ENCODE data around the gene CCDC30. TPM values are rescaled to one million over a fixed set of nuclear protein-coding genes. Genes with fewer than 3 reads are reported as not detected.
"Not testable (repeated sequence)": the region's sequence is repeated elsewhere in the genome, so short reads cannot be mapped to it uniquely, and the experiment has no call there.

CCDC30 gene
- total RNA-seq, 1 experiment from 2014 or later: 0.14 TPM

DNA sequence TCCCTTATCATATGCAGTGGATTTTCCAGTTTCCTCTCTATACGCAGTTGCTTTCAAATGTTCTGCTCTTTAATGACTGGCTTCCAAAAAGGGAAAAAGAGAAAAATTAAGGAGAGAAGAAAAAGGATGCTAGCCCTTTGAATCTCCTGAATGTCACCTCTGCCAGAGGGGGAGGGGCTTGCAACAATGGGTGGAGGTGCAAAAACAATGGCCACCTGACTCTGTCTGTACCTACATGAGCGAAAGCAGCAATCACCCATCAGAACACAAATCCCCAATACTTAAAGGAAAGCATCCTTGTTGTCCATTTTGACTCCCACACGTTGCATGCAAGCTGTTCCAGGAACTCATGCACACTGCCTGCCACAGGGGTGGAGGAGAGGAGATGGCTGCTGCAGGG, 61.2 kb downstream of the CCDC30 start:
- DNase-seq (ENCODE audit: low spot score): no peak

DNA sequence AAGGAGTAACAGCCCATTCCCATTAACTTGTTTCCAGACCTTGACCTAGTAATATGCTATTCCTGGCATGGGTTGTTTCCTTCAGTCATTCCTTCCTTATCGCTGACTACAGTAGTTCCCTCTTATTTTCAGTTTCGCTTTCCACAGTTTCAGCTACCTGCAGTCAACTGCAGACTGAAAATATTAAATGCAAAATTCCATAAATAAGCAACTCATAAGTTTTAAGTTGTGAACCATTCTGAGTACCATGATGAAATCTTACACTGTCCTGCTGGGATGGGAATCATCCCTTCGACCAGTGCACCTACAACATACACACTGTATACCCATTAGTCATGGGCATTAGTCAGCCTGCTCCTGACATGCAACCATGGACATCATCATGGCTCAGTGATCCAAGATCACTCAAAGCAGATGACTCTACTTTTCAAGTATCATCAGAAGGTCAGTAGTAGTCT, 66.7 kb downstream of the CCDC30 start:
- peak; percentile 47 for DNase-seq (ENCODE audit: low spot score)

DNA sequence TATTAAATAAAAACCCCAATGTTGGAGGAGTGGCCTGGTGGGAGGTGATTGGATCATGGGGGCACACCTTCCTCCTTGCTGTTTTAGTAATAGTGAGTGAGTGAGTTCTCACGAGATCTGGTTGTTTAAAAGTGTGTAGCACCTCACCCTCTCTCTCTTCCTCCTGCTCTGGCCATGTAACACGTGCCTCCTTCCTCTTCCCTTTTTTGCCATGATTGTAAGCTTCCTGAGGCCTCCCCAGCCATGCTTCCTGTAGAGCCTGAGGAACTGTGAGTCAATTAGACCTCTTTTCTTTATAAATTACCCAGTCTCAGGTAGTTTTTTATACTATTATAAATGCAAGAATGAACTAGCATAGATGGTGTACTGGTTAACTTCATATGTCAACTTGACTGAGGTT, 68.0 kb downstream of the CCDC30 start:
- no peak for DNase-seq (ENCODE audit: low spot score)

DNA sequence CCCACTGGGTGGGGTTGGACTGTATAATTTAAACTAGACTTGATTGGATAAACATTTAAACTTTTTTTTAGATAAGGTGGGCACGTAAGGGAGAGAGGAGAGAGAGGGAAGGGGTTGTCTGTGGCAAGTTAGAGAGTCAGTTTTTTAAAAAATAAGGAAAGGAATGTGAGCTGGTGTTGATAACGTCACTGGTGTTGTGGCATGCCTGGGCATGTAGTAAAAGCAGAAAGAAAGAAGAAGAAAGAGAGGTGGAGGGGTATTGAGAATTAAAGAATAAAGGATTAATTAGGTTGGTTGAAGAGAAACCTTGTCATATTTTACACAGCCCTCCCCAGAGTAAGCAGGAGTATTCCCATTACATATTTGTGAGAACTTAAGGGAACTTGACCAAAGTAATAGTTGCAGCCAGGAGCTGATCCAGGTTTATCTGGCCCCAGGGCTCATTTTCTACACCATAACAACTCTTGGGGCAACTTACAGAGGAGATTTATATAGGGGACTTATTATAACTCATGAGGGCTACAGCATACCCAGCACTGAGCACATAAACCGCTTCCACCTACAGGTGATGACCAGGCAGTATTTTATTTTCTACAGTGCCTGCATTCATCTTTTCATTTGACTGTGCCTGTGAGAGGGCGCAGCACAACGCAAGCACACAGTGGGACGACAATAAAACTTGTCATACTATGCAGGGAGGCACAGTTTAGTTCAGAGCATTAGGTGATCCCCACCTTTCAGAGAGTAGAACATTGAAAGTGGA, 70.2 kb downstream of the CCDC30 start:
- no peak for DNase-seq (ENCODE audit: low spot score)

DNA sequence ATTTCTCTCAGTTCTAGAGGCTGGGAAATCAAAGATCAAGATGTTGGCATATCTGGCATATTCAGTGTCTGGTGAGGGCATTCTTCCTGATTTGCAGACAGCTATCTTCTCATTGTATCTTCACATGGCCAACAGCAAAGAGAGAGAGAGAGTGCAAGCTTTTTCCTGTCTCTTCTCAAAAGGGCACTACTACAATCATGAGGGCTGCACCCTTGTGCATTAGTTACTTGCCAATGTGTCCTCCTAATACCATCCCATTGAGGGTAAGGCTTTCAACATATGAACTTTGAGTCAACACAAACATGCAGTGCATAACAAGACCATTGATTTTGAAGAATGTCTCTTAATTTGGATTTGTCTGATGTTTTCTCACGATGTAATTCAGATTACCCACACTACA, 78.0 kb downstream of the CCDC30 start:
- no peak for DNase-seq (ENCODE audit: low spot score)

DNA sequence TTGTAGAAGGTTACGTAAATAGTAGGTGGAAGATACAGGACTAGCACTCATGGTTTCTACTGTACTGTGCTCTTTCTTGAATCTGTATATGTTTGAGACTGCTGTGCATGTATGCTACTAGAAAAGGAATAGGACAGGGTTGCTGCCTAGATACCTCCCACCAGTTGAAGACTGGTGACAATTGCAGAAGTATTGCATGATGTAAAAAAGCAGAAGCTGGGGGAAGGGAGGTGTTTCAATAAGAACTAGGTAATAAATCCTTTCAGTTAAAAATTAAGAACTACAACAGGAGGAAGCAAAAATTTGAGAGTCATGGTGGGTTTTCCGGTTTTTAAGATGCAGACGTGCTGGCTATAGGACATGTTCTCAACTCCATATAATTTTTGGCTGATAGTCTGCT, 88.1 kb downstream of the CCDC30 start:
- DNase-seq (ENCODE audit: low spot score): no peak

DNA sequence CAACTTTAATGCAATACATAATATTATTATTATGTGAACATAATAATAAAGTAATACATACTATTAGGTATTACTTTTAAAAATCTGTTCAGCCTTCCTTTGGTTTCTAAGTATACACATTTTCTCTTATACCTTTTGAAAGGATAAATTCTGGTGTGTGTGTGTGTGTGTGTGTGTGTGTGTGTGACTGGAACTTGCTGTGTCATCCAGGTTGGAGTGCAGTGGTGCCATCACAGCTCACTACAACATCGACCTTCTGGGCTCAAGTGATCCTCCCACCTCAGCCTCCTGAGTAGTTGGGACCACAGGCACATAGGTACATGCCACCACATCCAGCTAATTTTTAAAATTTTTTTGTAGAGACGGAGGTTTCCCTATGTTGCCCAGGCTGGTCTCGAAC, 88.5 kb downstream of the CCDC30 start:
- DNase-seq (ENCODE audit: low spot score): no peak

DNA sequence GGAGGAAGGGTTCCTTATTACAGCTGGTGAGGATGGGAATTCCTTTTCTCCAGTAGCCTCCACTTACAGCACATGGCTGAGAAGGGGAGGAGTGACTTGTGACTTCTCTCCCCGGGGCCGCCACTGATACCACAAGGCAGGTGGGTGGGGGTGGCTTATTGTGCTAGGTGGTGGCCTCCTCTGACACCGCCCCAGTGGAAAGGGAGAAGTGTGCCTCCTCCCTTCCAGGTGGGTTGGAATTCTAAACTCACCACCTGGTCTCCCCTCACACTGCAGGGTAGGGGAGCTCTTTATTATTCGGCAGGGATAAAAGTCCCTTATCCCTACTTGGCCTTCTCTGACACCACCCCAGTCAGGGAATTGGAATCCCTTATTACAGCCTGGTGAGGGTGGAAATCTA, 89.5 kb downstream of the CCDC30 start:
- no peak for DNase-seq (ENCODE audit: low spot score)

DNA sequence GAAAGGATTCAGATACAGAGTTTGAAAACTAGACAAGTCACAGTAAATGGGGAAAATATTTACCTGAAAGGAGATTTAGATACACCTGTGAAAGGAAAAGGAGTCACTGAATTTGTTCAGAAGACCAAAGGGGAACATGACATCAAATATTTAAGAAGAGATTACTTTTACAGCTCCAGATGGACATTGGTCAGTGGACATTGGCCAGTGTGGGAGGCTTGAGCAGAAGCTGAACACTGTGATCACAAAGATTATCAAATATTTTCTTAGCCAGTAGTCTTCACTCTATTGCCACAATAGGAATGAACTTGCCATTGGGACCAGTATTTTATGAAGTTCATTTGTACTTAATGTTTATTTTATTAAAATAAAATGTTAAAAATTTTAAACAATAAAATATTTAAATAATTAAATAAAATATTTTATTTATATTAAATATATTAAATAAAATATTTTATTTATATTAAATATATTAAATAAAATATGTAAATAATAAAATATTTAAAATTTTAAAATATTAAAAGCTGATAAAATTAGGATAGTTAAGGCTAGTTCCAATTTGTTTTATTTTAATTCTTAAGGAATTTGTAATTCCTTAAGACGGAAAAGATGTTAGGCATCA, 94.3 kb downstream of the CCDC30 start:
- no peak for DNase-seq (ENCODE audit: low spot score)

DNA sequence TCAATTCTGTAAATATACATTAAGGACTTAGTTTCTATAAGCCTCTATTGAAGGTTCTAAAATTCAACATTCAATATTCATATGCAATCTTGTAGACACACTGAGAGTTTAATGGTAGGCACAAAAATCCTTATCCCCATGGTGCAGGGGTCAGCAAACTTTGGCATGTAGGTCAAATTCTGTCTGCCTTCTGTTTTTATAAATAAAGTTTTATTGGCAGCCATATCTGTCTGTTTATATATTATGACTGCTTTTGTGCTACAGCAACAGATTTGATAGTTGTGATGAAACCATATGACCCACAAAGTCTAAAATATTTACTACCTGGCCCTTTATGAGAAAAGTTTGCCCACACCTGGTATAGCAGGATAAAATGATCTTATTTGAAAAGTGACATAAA, 104.0 kb downstream of the CCDC30 start:
- DNase-seq (ENCODE audit: low spot score): no peak

DNA sequence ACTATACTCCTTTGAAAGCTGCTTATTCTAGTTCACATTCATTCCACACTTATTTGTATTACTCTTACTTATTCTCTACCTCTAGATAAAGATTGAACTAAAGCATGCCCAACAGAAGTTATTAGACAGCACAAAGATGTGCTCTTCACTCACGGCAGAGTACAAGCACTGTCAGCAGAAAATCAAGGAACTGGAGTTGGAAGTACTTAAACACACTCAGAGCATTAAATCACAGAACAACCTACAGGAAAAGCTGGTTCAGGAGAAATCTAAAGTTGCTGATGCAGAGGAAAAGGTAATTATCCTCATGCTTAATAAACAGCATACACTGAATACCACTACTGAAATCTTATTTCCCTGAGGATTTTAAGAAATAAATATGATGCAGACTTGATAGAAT, 113.8 kb downstream of the CCDC30 start:
- no peak for DNase-seq (ENCODE audit: low spot score)

DNA sequence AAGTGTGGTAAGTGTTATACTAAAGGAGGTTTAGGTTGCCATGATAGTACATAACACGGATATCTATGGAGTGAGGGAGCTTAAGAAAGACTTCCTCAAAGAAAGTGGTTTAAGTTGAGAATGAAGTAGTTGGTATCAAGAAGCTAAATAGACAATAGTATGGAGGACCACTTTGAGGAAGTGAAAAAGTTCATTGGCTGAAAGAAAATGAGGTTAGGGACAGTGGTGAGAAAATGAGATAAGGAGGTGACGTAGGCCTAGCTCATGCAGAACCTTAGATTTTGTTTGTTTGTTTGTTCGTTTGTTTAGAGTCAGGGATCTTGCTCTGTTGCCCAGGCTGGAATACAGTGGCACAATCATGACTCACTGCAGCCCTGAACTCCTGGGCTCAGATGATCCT, 122.9 kb downstream of the CCDC30 start:
- no peak for DNase-seq (ENCODE audit: low spot score)

DNA sequence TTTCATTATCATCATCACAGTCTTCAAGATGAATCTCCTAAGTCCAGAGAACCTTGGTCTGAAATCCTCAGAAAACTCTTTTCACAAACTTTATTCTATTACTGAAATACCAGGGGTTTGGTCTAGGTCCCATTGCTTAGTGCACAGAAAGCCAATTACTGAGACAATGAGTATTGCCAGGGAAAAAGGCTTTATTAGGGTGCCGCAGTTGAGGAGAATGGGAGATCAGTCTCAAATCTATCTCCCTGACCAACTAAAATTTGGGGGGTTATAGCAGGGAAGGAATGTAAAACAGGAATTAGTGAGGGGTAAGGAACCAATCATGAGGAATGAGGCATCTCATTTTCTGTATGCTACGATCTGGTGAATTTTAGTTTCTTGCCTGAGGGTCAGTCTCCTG, 124.7 kb downstream of the CCDC30 start:
- no peak for DNase-seq (ENCODE audit: low spot score)

DNA sequence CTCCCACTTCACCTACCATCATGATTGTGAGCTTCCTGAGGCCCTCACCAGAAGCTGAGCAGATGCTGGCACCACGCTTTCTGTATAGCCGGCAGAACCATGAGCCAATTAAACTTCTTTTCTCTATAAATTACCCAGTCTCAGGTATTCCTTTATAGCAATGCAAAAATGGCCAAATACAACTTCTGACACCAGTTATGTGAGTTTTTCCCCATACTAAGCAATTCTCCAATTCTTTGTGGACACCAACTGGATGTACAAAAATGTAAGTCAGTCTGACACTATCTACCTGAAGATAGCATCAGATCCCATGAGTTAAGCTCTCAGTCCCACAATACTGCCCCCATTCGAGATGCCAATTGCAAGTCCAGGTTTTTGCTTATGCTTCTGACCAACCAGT, 129.7 kb downstream of the CCDC30 start:
- DNase-seq (ENCODE audit: low spot score): no peak

DNA sequence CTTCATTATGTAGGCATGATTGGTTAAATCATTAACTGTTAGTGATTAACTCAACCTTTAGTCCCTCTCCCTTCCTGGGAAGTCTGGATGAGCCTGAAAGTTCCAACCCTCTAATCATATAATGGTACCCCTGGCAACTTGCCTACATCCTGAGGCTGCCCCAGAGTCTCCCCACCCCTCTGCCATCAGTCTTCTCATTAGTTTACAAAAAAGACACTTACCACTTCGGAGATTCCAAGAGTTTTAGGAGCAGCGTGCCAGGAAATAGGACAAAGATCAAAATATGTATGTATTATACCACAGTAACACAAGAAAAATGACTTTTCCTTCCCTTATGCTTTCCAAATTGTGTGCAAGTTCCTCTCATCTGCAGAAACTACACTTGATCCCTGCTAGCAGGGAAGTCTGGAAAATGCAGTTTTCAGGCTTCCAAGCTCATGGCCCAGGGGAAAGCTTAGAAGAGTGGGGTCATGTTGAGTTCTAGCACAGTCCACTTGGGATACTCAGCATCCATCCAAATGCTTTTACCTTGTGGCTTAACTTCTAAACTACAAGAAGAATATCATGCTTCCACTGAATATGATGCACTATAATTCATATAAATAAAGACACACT, 130.5 kb downstream of the CCDC30 start:
- no peak for DNase-seq (ENCODE audit: low spot score)

DNA sequence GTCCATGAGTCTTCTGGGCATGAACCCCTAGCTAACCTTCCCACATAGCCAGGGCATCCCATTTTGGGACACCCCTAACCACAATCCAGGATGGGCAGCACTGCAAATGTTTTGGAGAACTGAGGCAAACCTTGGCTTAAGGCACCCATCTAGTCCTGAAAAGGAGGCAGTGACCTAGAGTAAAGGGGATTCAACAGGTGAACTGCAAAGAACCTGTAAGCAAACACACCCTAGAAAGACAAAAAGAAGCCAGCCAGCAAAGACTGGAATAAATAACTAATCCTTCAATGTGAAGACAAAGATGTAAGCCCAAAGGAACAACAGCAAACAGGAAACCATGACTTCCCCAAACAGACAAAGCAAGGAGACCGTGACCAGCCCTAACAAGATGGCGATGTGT, 138.4 kb downstream of the CCDC30 start:
- no peak for DNase-seq (ENCODE audit: low spot score)

DNA sequence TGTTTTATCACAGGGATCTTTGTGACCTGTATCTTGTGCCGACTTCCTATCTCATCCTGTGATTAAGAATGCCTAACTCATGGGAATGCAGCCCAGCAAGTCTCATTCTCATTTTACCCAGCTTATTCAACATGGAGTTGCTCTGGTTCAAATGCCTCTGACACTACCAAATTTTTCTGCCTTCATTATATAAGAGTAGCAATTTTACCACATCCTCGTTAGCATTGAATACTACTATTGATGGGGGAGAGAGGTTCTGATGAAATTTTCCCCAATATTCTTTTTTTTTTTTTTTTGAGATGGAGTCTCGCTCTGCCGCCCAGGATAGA, 150.7 kb downstream of the CCDC30 start:
- DNase-seq (ENCODE audit: low spot score): no peak

DNA sequence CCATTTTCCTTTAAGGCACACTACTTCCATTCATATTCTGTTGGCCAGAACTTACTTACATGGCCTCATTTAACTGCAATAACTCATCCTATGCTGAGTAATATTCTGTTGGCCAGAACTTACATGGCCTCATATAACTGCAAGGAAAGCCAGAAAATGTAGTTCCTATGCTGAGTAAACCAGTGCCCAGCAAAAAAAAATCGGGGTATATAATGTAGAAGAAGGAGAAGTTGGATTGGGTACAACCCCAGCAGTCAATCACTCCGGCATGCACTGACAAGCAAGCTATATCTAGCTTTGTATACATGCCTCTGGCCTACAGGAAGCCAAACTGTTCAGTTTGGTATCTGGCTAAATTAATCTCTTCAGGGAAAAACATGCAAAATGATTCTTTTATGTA, 155.8 kb downstream of the CCDC30 start:
- no peak for DNase-seq (ENCODE audit: low spot score)

DNA sequence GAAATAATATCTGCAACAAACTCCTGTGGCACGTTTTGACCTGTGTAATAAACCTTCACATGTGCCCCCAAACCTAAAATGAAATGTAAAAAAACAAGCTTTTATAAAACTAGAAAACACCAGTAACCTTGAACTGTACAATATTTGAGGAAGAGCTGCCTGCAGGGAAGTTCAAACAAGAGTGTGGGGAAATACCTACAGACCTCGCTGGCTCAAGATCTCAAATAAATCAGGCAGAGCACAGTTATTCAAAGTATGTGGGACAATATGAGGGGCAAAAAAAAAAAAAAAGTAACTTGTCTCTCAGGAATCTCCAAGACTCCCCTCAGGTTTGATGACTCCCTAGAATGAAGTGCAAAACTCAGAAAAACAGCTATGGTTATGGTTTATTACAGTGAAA, 157.2 kb downstream of the CCDC30 start:
- DNase-seq (ENCODE audit: low spot score): no peak

DNA sequence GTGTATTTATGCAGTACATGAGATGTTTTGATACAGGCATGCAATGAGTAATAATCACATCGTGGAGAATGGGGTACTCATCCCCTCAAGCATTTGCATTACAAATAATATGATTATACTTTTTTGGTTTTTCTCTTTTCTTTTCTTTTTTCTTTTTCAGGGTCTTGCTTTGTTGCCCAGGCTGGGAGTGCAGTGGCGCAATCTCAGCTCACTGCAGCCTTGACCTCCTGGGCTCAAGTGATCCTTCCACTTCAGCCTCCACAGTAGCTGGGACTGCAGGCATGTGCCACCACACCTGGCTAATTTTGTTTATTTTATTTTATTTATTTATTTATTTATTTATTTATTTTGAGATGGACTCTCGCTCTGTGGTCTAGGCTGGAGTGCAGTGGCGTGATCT, 158.1 kb downstream of the CCDC30 start:
- DNase-seq (ENCODE audit: low spot score): not testable (repeated sequence)

DNA sequence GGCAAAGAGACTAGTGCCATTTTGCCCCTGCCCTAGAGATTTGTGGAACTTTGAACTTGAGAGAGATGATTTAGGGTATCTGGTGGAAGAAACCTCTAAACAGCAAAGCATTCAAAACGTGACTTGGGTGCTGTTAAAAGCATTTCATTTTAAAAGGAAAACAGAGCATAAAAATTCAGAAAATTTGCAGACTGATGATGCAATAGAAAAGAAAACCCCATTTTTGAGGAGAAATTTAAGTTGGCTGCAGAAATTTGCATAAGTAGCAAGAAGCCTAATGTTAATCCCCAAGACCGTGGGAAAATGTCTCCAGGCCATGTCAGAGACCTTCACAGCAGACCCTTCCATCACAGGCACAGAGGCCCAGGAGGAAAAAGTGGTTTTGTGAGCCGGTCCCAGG, 164.1 kb downstream of the CCDC30 start:
- DNase-seq (ENCODE audit: low spot score): not testable (repeated sequence)

DNA sequence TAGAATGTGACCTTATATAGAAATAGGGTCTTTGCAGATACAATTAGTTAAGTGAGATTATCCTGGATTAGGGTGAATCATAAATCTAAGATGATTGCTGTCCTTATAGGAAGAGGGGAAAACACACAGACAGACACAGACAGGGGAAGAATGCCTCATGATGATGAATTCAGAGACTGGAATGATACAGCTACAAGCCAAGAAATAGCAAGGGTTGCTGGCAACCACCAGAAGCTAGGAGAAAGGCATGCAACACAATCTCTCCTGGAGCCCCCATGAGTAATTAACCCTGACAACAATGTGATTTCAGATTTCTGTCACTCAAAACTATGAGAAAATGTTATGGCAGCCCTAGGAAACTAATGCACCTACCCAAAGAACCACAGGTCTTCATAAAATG, 176.0 kb downstream of the CCDC30 start:
- no peak for DNase-seq (ENCODE audit: low spot score)

DNA sequence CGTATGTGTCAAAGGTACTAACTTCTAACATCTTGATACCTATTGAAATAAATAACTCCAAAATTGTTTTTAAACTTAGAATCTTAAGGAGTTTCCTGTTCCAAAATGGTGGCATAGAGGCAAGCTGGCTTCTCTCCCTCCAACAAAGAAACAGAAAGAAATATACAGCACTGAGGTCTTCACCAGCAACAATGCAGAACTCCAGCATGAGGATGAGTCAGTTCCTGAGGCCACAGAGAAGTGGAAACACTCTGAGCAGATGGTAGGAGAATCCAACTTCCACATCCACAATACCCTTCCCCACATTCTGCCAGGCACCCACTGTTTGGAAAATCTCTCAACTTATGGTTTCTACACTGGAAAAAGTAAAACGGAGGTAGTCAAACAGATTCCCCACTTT, 183.0 kb downstream of the CCDC30 start:
- no peak for DNase-seq (ENCODE audit: low spot score)

All from H4 (cell line).